TTC549 (cell line): ENCODE measurements around the gene PAFAH2.
"Not testable (repeated sequence)": the region's sequence is repeated elsewhere in the genome, so short reads cannot be mapped to it uniquely, and the experiment has no call there.

Source experiments
- FAIRE-seq: peaks from 2 replicates; lab custom pipeline; 2012; peaks lifted over from hg19 to GRCh38; lab: Jason Lieb, UNC

The PAFAH2 gene

GRCh38 chr1:26010825-26011224 lies 13.0 kb upstream of the PAFAH2 start:
- no peak for FAIRE-seq

- FAIRE-seq, result no peak
Observed at GRCh38 chr1:26009796-26010447, 12.1 kb upstream of the PAFAH2 start.

- FAIRE-seq, result no peak
Observed at GRCh38 chr1:26006710-26007109, 8.8 kb upstream of the PAFAH2 start.

- FAIRE-seq, result no peak
Observed at GRCh38 chr1:26005434-26006105, 7.7 kb upstream of the PAFAH2 start.

- FAIRE-seq, result no peak
Observed at GRCh38 chr1:26003756-26004155, 5.9 kb upstream of the PAFAH2 start.

GRCh38 chr1:26003262-26003661 lies 5.4 kb upstream of the PAFAH2 start:
- FAIRE-seq, result no peak

GRCh38 chr1:25999041-25999800 lies 1.4 kb upstream of the PAFAH2 start:
- FAIRE-seq, result no peak

- no peak for FAIRE-seq
Observed at GRCh38 chr1:25996966-25997827, 666 bp downstream of the PAFAH2 start.

- FAIRE-seq, result no peak
Observed at GRCh38 chr1:25994402-25995150, 3.3 kb downstream of the PAFAH2 start.

GRCh38 chr1:25993197-25993951 lies 4.5 kb downstream of the PAFAH2 start:
- no peak for FAIRE-seq

GRCh38 chr1:25992689-25993171 lies 5.1 kb downstream of the PAFAH2 start:
- FAIRE-seq, result no peak

- no peak for FAIRE-seq
Observed at GRCh38 chr1:25991937-25992688, 5.8 kb downstream of the PAFAH2 start.

- FAIRE-seq, result no peak
Observed at GRCh38 chr1:25990702-25991395, 7.0 kb downstream of the PAFAH2 start.

GRCh38 chr1:25990251-25990650 lies 7.6 kb downstream of the PAFAH2 start:
- no peak for FAIRE-seq

GRCh38 chr1:25989440-25990234 lies 8.2 kb downstream of the PAFAH2 start:
- no peak for FAIRE-seq

- FAIRE-seq, result no peak
Observed at GRCh38 chr1:25987951-25988350, 9.9 kb downstream of the PAFAH2 start.

GRCh38 chr1:25986773-25987172 lies 11.1 kb downstream of the PAFAH2 start:
- FAIRE-seq, result not testable (repeated sequence)

- FAIRE-seq, result no peak
Observed at GRCh38 chr1:25985670-25986069, 12.2 kb downstream of the PAFAH2 start.

GRCh38 chr1:25985171-25985570 lies 12.7 kb downstream of the PAFAH2 start:
- FAIRE-seq, result no peak
